ENCODE results near the gene UBE2E1.

UBE2E1 gene

GRCh38 chr3:23805633-23806533 is at the start of gene UBE2E1:
TSS of gene UBE2E1 (plus strand) at chr3:23805955. CDS start at chr3:23807270, 1,315 bp downstream.
- peak; percentile 66 to 71 for DNase-seq

- DNase-seq: no peak
Measured at GRCh38 chr3:23756206-23756840, 49.4 kb upstream of the UBE2E1 start.

DNA sequence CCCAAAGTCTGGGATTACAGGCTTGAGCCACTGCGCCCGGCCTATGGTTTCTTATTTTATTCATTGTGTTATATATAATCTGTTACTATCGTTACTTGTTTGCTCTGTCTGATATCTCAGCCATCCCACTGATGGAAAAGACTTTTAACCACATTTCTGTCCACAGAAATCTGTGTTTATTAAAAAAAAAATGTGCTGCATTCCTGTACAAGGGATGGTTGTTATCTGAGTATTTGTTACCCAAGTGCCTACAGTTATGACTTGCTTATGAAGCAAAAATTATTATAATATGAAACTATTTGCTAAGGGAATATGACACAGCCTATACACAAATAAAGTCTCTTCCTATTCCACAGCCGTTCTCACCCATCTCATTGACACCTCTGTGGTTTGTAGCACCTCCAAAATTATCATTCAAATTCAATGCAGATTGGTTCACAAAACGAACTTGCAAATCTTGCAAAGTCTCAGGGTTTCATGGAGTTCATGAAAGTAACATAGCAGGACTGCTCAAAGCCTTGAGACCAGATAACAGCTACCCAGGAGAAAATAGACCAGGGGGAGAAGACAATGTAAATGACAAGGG is 47.4 kb upstream of the UBE2E1 start:
- no peak for DNase-seq

- DNase-seq: no peak
Measured at GRCh38 chr3:23760325-23760724, 45.4 kb upstream of the UBE2E1 start.

DNA sequence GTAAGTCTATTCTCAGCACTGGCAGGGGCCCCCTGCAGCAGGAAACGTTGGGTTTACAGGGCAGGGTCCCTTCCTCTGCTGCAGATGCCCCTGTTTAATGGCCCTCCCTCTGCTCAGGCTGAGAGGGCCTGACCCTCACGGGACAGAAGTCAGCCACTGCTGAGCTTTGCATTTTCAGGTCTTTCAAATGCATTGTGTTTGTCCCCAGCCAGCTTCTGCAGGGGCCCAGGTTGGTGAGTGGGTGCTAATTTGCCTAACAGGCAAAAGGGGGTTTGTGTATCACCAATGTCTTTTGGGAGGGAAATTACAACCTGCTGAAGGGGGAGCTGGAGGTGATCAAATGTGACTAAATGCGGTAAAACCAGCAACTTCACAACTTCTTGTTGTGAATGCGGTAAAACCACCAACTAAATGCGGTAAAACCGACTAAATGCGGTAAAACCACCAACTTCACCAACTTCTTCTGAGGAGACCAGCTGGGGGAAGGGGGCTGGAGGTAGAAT is 44.8 kb upstream of the UBE2E1 start:
- DNase-seq: no peak

- no peak for DNase-seq
Measured at GRCh38 chr3:23761440-23761896, 44.3 kb upstream of the UBE2E1 start.

GRCh38 chr3:23762214-23762613 is 43.5 kb upstream of the UBE2E1 start:
- no peak for DNase-seq

GRCh38 chr3:23762759-23763477 is 42.8 kb upstream of the UBE2E1 start:
- DNase-seq: no peak

- no peak for DNase-seq
Measured at GRCh38 chr3:23764407-23764806, 41.3 kb upstream of the UBE2E1 start.

DNA sequence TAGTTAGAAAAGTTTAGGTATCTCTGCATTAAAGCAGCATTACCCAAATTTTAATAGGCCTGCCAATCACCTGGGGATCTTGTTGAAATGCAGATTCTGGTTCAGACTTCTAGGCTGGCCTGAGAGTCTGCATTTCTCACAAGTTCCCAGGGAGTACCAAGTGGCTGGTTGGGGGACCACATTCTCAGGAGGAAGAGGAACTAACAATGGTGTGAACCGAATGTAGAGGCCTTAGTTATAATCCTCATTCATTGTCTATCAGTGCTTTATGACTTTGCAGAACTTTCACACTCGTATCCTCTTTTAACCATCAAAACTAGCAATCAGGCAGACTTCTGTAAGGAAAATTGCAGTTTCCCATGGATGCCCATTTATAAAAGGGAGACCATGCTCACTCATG is 38.2 kb upstream of the UBE2E1 start:
- DNase-seq: no peak

DNA sequence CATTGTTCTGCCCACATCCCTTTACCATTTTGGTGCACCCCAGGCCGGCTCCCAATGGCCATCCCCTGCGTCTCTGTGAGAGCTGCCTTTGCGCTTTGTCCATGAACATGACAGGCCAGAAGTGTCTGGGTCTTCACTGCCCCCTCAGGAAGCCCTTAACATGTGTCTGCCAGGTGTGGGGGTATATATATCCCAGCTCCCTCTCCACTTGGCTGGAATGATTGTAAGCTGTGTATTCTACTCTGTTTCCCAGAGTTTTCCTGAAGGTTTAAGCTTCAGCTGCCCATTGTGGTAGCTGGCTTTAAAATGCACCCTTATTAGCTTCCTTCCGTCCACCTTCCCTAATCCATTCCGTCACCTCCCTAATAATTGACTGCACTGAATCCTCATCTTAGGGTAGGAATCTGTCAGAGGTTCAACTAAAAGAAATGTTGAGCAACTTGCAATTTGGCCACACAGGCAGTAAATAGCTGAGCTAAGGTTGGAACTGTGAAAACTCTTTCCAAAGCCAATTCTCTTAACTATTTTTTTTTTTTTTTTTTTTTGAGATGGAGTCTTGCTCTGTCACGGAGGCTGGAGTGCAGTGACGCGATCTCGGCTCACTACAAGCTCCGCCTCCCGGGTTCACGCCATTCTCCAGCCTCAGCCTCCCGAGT is 30.4 kb upstream of the UBE2E1 start:
- no peak for DNase-seq

GRCh38 chr3:23776352-23776891 is 29.3 kb upstream of the UBE2E1 start:
- no peak for DNase-seq

DNA sequence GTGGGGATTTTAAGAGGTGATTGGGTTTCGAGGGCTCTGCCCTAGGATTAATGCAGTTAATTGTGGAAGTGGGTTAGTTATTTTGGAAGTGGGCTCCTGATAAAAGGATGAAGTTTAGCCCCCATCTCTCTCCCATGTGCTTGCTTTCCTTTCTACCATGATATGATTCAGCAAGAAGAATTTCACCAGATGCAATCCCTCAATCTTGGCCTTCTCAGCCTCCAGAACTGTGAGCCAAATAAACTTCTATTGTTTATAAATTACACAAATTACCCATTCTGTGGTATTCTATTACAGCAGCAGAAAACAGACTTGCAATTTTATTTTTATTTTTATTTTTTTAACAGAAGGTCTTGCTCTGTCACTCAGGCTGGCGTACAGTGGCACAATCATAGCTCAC is 27.3 kb upstream of the UBE2E1 start:
- no peak for DNase-seq

- no peak for DNase-seq
Measured at GRCh38 chr3:23779841-23780240, 25.9 kb upstream of the UBE2E1 start.

DNA sequence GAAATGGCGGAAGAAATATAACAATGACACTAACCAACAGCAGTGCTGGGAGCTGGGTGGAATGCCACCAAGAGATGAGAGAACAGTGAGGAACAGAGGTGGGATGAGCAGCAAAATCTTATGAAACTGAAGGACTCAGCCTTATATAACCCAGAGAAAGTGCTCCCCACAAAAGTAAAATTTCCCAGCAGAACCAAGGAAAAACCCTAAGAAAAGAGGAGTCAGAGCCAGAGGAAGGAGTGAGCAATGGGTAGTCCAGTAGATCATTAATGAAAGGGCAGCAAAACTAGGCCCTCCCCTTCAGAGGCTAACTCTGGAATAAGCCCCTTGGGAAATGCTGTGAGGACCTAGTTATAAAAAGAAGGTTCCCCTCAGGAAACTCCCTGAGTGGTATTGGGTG is 24.7 kb upstream of the UBE2E1 start:
- no peak for DNase-seq

- no peak for DNase-seq
Measured at GRCh38 chr3:23781871-23782270, 23.9 kb upstream of the UBE2E1 start.

GRCh38 chr3:23785097-23785645 is 20.6 kb upstream of the UBE2E1 start:
- no peak for DNase-seq

DNA sequence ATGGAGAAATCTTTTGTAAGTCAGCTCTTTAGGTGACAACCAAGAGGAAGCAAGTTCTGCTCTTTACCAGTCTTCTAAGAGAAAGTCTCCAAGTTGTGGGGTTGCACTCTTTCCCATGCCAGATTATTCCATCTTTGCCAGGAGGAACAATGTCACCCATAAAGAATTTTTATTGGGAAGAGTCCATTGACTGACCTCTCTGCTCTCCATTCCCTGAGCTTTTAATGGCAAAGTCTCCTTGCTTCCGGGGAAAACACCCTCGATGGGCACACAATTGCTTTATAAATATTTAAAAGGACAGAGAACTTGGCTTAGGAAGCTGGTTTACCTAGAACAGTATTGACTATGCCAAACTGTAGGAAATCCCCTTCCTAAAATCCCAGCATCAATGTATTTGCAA is 19.9 kb upstream of the UBE2E1 start:
- no peak for DNase-seq

GRCh38 chr3:23791678-23792077 is 14.1 kb upstream of the UBE2E1 start:
- no peak for DNase-seq

DNA sequence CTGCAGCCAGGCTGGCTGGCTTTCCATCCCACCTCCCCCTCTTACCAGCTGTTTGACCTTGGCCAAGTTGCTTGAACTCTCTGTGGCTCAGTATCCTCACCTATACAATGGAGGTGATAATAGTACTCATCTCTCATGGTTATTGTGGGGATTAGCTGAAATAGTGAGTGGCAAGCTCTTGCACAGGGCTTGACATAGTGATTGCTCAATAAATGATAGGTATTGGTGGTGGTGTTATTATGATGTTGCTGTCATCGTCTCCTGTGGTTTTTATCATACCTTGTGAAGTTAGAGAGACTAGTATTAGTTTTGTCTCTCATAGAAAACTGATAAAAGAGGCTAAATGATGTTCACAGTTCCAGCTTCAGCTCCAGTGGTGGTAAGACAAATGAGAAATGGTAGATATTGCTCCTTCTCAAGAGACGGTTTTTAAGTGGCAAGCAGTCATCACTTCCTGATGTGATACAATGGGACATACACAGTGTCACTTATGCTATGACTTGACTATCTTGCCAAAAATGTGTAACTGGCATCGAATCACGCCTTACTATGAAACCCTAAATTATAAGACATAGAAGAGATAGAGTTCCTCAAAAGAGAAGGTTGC is 12.1 kb upstream of the UBE2E1 start:
- no peak for DNase-seq

- DNase-seq: no peak
Measured at GRCh38 chr3:23795096-23795495, 10.7 kb upstream of the UBE2E1 start.
